ENCODE data around the gene RCOR1.
"Not testable (repeated sequence)": the region's sequence is repeated elsewhere in the genome, so short reads cannot be mapped to it uniquely, and the experiment has no call there.

The RCOR1 gene

GRCh38 chr14:102591944-102592762 is at the start of gene RCOR1:
RCOR1 (plus strand) TSS chr14:102592649; CDS start chr14:102592887, 238 bp downstream.
- DNase-seq (ENCODE audit: low read depth, low spot score) = peak; percentile 92
- peak within 1 kb of the TSS; percentile 96 for H3K27ac ChIP-seq

DNA sequence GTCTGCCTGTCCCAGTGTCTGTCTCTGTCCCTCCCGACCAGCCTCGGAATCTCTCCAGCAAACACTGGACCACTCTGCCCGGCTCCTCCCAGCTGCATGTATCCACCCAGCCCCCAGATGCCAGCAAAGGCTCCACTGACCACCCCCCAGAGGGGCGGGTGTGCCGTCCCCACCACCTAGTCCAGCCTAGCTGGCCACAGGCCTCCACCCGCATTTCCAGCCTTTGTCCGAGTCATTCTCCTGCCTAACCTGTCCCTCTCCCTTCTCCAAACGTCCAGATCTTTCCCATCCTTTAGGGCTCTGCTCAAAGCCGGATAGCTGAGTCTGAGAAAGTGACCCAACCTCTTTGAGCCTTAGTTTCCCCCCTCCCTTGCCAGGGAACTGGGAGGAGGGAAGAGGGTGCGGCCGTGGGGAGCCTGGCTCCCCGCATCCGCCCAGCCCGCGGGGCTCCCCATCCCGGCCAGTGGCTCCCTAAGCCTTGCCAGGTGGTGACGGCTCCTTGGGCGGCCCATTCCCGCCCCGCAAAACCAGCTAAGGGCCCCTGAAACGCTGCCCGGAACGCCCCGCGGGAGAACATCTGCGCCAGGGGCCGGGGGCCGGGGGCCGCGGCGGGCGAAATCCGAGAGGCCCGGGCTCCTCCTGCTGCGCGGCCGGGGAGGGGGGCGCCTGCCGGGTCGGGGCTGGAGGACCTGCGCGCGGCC is 48.3 kb upstream of the RCOR1 start:
- DNase-seq (ENCODE audit: low read depth, low spot score) = no peak
- H3K27ac ChIP-seq = peak overlapping the region; percentile 49

GRCh38 chr14:102544747-102545460 is 47.5 kb upstream of the RCOR1 start:
- DNase-seq (ENCODE audit: low read depth, low spot score) = no peak

GRCh38 chr14:102545461-102546265 is 46.8 kb upstream of the RCOR1 start:
- DNase-seq (ENCODE audit: low read depth, low spot score) = no peak
- H3K27ac ChIP-seq = peak overlapping the region; percentile 49

More at GRCh38 chr14:102544747-102545460, 47.5 kb upstream of the RCOR1 start:
- peak overlapping the region; percentile 49 for H3K27ac ChIP-seq

DNA sequence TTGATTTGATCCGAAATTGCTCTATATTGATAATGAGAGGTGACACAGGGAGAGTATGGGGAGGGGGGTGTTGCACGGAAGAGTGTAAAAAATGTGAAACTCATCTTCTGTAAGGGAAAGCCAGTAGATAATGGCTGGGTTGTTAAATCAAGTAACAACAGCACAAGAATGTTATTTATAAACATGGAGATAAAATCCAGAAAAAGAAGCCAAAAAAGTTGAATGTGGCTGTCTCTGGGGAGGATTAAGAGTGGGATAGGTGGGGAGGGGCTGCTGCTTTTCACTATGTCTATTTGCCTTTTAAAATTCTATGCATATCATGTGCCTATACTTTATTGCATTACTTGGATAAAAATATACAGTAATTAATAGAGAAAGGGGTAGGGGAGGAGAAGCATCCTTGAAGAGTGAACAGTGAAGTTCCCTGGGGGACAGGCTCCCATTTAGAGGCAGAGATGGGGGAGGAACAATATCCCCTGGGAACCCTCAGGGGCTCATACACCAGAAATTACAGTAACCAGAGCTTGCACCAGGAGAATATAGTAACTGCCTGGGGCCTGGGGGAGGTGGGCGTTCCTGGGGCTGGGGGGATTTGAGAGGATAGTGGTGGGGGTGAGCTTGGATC is 43.7 kb upstream of the RCOR1 start:
- no peak for DNase-seq (ENCODE audit: low read depth, low spot score)
- H3K27ac ChIP-seq = no peak overlapping the region

DNA sequence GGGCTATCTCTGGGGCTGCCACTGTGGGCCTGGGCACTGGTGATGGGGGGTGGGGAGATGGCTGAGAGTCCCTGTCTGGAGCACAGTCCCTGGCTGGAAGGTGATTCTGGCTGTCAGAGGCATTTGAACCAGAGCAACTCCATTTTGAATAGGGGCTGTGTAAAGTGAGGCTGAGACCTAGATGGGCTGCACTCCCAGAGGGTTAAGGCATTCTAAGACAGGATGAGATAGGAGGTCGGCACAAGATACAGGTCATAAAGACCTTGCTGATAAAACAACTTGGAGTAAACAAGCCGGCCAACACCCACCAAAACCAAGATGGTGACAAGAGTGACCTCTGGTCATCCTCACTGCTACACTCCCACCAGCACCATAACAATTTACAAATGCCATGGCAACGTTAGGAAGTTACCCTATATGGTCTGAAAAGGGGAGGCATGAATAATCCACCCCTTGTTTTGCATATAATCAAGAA is 41.5 kb upstream of the RCOR1 start:
- H3K27ac ChIP-seq; DNase-seq (ENCODE audit: low read depth, low spot score): not testable (repeated sequence)

- DNase-seq (ENCODE audit: low read depth, low spot score) = no peak
- peak overlapping the region; percentile 81 for H3K27ac ChIP-seq
These were observed 40.3 kb upstream of the RCOR1 start for GRCh38 chr14:102551995-102552705.

DNA sequence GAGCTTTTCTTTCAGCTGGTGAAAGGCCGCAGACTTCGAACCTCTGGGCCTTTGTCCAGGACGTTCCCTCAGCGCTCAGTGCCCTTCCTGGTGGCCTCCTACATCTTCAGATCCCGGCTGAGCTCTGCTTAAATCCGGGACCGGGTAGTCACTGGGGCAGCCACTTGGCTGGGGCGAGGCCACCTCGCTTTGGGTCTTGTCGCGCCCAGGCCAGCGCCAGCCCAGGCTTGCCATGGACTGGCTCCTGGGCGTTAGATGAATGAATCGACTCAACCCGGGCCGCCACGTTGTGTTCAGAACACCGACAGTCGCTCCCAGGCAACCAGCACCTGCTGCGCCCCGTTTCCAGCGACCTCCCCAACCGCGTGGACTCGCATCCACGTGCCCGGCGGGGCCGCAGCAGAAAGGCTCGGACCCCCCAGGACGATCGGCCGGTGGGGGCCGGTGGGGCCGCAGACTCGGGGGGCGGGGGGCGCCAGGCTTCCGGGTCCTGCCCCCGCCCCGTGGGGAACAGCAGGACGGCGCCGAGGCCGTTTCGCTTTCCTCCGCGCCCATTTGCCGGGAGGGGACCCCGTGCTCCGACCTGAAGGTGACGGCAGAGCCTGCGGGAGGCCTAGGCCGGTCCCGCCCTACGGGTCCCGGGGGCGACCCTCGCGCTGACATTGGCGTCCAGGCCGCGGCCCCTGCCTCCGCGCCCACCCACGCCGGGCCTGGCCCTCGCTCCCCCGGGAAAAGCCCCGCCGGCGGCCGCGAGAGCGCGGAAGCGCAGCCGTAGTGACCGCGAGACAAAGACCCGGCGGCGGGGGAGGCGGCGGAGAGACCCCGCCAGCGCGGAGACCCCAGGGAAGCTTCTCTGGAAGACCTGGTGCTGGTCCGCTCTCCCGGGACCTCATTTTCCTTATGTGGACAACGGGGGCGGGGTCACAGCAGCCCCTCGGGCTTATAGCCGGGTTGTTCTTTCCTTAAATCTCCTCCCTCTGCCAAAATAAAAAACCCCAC is 37.3 kb upstream of the RCOR1 start:
- peak overlapping the region; percentile 81 for H3K27ac ChIP-seq
- no peak for DNase-seq (ENCODE audit: low read depth, low spot score)

DNA sequence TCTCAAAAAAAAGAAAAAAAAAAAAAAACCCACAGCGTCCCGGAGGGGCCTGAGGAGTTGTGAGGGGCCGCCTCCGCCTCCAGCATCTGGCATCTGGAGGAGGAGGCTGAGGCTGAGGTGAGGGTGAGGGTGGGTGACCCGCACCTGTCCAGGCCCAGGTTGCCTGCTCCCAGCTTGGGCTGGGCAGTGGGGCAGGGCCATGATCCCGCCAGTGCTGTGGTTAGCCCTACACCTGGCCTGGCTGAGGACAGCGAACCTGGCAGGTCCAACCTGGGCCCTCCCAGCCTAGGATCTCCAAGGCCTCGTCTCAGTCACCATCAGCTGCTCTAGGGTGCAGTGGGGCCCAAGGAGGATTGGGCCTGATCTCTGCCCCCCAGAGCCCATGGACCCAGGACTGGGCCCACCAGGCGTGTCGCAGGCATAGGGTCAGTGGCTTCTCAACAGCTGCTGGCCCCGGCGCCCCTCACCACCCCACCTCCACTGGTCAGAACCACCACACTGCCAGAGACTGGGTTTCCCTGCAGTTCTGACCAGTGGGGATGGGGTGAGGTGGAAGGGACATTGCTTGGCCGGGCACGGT is 36.3 kb upstream of the RCOR1 start:
- no peak overlapping the region for H3K27ac ChIP-seq
- no peak for DNase-seq (ENCODE audit: low read depth, low spot score)

DNA sequence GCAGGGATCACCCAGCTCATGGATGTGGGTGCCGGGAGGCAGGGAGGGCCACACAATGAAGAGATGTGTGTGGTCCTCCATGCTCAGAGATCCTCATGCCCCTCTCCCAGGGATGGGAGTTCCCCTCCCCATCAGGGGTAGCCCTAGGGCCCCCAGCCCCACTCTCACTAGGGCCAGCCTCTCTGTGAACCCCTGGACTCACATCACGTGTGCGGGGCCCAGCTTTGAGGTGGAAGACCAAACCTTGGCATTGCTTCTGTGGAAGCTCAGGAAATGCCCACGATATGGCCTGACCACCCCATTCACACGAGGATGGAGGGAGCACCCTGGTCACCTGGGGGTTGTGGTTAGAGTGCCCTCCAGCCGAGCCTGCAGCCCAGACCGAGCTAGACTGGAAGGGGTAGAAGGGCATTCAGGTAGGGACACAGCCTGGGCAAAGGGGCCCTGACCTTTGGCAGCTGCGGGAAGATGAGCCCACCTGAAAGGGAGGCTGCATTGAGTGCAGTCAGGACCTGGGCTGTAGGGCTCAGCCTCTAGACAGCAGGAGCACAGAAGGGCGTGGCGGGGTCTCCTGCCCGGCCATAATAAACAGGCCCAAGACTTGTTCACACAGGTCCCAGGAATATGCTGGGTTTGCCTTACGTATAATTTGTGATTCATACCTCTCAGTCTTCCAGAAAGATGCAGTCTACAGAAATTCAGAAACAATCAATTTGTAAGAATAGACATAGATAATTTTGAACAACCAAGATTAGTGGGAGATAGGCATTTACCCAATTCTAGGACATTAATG is 34.8 kb upstream of the RCOR1 start:
- peak overlapping the region; percentile 53 for H3K27ac ChIP-seq

GRCh38 chr14:102558556-102558955 is 33.9 kb upstream of the RCOR1 start:
- H3K27ac ChIP-seq = peak overlapping the region; percentile 53
- no peak for DNase-seq (ENCODE audit: low read depth, low spot score)

More for the DNA sequence above, 34.8 kb upstream of the RCOR1 start:
- DNase-seq (ENCODE audit: low read depth, low spot score) = peak; percentile 51

DNA sequence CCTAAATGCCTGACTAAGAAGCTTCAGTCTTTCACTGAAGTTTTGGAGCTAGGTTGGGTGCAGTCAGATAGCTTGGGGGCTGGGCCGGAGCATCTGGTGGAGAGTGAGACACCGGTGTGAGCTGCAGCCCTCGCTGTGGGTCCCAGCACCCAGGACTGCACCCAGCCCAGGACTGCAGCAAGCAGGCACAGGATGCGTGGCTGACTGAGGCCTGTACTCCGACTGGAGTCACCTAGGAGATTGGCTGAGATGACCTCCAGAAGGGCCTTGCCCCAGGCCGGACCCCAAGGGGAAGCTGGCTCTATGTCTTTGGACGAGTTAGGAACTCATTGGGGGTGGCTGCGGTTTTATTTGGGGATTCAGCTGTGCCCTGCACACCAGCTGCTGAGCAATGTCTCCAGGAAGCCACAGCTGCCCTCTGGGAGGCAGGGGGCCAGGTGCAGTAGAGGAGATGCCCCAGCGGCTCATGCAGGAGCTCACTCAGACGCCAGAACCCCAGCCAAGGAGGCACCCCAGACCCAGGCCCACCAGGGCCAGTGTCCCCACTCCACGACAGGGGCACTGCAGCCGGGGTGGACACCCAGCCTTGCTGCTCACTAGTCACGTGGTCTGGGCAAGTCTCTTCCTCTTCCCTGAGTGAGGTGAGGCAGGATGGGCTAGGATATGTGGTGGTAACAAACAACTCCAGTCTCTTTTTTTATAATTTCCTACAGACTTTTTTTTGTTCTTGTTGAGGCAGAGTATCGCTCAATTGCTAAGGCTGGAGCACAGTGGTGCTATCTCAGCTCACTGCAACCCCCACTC is 31.8 kb upstream of the RCOR1 start:
- no peak for DNase-seq (ENCODE audit: low read depth, low spot score)
- no peak overlapping the region for H3K27ac ChIP-seq

DNA sequence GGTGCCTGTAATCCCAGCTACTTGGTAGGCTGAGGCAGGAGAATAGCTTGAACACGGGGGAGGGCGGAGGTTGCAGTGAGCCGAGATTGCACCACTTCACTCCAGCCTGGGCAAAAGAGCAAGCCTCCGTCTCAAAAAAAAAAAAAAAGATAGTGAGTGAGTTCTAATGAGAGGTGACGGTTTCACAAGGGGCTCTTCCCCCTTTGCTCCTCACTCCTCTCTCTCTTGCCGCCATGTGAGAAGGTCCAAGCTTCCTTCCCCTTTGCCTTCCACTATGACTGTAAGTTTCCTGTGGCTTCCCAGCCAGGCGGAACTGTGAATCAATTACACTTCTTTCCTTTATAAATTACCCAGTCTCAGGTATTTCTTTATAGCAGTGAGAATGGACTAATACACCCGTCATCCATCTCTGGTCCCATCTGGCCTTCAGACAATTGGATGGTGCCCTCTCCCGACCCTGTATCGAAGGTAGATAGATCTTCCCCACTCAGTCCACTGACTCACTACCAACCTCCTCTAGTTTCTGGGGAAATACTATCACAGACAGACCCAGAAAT is 27.0 kb upstream of the RCOR1 start:
- H3K27ac ChIP-seq = no peak overlapping the region
- DNase-seq (ENCODE audit: low read depth, low spot score) = no peak

- H3K27ac ChIP-seq = no peak overlapping the region
These were observed 26.5 kb upstream of the RCOR1 start for GRCh38 chr14:102565959-102566358.

DNA sequence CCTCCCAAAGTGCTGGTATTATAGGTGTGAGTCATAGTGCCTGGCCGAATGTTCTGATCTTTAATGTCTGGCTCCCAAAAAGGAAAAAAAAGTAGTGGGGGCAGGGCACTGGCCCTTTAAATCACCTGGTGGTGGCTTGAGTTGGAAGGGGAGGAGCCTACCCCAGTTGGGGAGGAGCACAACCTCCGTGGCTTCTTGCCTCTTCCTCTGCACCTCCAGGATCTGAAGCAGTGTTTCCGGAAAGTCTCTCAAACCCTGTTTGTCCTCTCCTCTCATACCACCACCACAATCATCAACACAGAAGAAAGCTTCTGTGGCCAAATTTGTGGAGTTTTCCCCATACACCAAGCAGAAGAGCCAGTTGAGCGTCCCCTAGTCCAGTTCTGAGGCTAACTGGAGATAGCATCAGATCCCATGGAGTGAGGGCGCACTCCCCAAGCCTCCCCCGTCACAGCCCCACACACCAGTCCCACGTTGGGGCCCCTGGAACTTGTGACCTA is 24.3 kb upstream of the RCOR1 start:
- peak overlapping the region; percentile 6 for H3K27ac ChIP-seq
- DNase-seq (ENCODE audit: low read depth, low spot score) = no peak

More at GRCh38 chr14:102565959-102566358, 26.5 kb upstream of the RCOR1 start:
- DNase-seq (ENCODE audit: low read depth, low spot score) = no peak

Data from epithelial cell of prostate (primary cell).